ENCODE measurements around the gene MORN3. TPM values are rescaled to one million over a fixed set of nuclear protein-coding genes. Genes with fewer than 3 reads are reported as not detected.
A peak's percentile ranks its signal among the peaks of the same experiment; 100 is the strongest.

MORN3 gene
- total RNA-seq, 1 experiment from 2014 or later: 0.72 TPM

- intact Hi-C loops (cut with micrococcal nuclease; ENCODE audit: unreplicated experiment): no loop called here
These were observed 43.2 kb upstream of the MORN3 start, which contains the start of gene TMEM120B for GRCh38 chr12:121712461-121713256. Gene TMEM120B (plus strand): TSS chr12:121712752. CDS start chr12:121712896, 144 bp downstream.

More at GRCh38 chr12:121712461-121713256, 43.2 kb upstream of the MORN3 start, which contains the start of gene TMEM120B:
- DNase-seq (ENCODE audit: low read depth, low spot score): no peak
- Histone ChIP-seq H3K4me3 (ENCODE audit: low read depth in 2 of 2, low read length in 2 of 2) (peak within 1 kb of the TSS; percentile 75 to 88), H3K9me3 (ENCODE audit: control insufficient read depth, insufficient read depth, low read depth, low read length) (no peaks in the 10 kb centered on the region), H3K27ac (ENCODE audit: low read length) (peak within 1 kb of the TSS; percentile 88), H3K36me3 (ENCODE audit: control insufficient read depth, insufficient read depth, low read length) (0 out of 2 replicates have a peak, but pooled peaks cover 3% of the 10 kb centered on the region), H3K4me1 (ENCODE audit: control insufficient read depth, insufficient read depth, low read length) (peaks cover 17% of the 10 kb centered on the region), H3K27me3 (ENCODE audit: control insufficient read depth, insufficient read depth, low read length) (no peaks in the 10 kb centered on the region)
- TF ChIP-seq CTCF (IDR thresholded peaks at IDR 0.05) (no peak), REST (IDR thresholded peaks at IDR 0.05; ENCODE audit: insufficient read depth in 1 of 2, low read depth in 2 of 2, low read length in 1 of 2) (no peak), POLR2AphosphoS5 (IDR thresholded peaks at IDR 0.05; ENCODE audit: low read depth, low read length) (peak; percentile 82), TCF7L2 (IDR thresholded peaks at IDR 0.05; ENCODE audit: low read depth, low read length) (no peak), SIN3A (IDR thresholded peaks at IDR 0.05; ENCODE audit: borderline replicate concordance, insufficient read depth, low read depth, low read length) (peak; percentile 91)
- peak; percentile 96 for ATAC-seq
- BruUV-seq (replicated peaks): no TSS peak
- ChIA-PET CTCF (interaction anchor here (0.6 kb wide), 1 partner anchor 59 kb away, joined by 5 read pairs; no protein-coding TSS in a partner anchor), POLR2A (interaction anchor here (0.7 to 0.9 kb wide), 2 partner anchors 26 to 89 kb away, joined by 3 read pairs; no protein-coding TSS in a partner anchor)
- in situ Hi-C loops (cut with HindIII; ENCODE audit: low pct_unique_long_range_greater_than_20kb, low sequenced_read_pairs): no loop called here

Measured in Panc1 (cell line).